RWPE2 (cell line): Measurements from ENCODE around the gene NES.

Source experiments
- ATAC-seq: fragments of 200-7000 bp; cut with Tn5 transposase; 3 replicates; pipeline ENCODE4 v1.9.1; 2021; ENCODE audit warnings: low read depth
- DNase-seq: peaks from one replicate; pipeline ENCODE4 v3.0.0-alpha.2; 2020; ENCODE audit warnings: low spot score
- H3K27ac ChIP-seq: fragments of 450-650 bp; 2 replicates; pipeline ENCODE4 v1.5.1; 2017; ENCODE audit warnings: mild to moderate bottlenecking; ENCODE audit not compliant: poor library complexity, severe bottlenecking
- H3K27me3 ChIP-seq: fragments of 250-450 bp; sonication (Bioruptor Pico); 2 replicates; pipeline ENCODE4 v1.5.1; 2021; ENCODE audit warnings: mild to moderate bottlenecking, moderate library complexity; ENCODE audit not compliant: insufficient read depth, poor library complexity, severe bottlenecking
- H3K36me3 ChIP-seq: fragments of 250-450 bp; sonication (Bioruptor Pico); 2 replicates; pipeline ENCODE4 v1.5.1; 2020; ENCODE audit warnings: low read depth, mild to moderate bottlenecking, moderate library complexity
- H3K4me1 ChIP-seq: fragments of 250-450 bp; sonication (Bioruptor Pico); 2 replicates; pipeline ENCODE4 v1.5.1; 2021; ENCODE audit warnings: mild to moderate bottlenecking, moderate library complexity; ENCODE audit not compliant: insufficient read depth, poor library complexity, severe bottlenecking
- H3K4me3 ChIP-seq: fragments of 250-450 bp; sonication (Bioruptor Pico); 2 replicates; pipeline ENCODE4 v1.5.1; 2021; ENCODE audit warnings: mild to moderate bottlenecking, moderate library complexity; ENCODE audit not compliant: severe bottlenecking
- H3K9me3 ChIP-seq: fragments of 250-450 bp; sonication (Bioruptor Pico); 2 replicates; pipeline ENCODE4 v1.5.1; 2021; ENCODE audit warnings: mild to moderate bottlenecking, moderate library complexity; ENCODE audit not compliant: severe bottlenecking
- TF ChIP-seq, protein P1 (sequence below): fragments of 450-650 bp; IDR thresholded peaks from one replicate; pipeline ENCODE4 v1.5.1; 2017; ENCODE audit warnings: mild to moderate bottlenecking, moderate library complexity; ENCODE audit not compliant: poor library complexity, severe bottlenecking

Gene NES, protein sequence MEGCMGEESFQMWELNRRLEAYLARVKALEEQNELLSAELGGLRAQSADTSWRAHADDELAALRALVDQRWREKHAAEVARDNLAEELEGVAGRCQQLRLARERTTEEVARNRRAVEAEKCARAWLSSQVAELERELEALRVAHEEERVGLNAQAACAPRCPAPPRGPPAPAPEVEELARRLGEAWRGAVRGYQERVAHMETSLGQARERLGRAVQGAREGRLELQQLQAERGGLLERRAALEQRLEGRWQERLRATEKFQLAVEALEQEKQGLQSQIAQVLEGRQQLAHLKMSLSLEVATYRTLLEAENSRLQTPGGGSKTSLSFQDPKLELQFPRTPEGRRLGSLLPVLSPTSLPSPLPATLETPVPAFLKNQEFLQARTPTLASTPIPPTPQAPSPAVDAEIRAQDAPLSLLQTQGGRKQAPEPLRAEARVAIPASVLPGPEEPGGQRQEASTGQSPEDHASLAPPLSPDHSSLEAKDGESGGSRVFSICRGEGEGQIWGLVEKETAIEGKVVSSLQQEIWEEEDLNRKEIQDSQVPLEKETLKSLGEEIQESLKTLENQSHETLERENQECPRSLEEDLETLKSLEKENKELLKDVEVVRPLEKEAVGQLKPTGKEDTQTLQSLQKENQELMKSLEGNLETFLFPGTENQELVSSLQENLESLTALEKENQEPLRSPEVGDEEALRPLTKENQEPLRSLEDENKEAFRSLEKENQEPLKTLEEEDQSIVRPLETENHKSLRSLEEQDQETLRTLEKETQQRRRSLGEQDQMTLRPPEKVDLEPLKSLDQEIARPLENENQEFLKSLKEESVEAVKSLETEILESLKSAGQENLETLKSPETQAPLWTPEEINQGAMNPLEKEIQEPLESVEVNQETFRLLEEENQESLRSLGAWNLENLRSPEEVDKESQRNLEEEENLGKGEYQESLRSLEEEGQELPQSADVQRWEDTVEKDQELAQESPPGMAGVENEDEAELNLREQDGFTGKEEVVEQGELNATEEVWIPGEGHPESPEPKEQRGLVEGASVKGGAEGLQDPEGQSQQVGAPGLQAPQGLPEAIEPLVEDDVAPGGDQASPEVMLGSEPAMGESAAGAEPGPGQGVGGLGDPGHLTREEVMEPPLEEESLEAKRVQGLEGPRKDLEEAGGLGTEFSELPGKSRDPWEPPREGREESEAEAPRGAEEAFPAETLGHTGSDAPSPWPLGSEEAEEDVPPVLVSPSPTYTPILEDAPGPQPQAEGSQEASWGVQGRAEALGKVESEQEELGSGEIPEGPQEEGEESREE (N-terminal part only)

DNA sequence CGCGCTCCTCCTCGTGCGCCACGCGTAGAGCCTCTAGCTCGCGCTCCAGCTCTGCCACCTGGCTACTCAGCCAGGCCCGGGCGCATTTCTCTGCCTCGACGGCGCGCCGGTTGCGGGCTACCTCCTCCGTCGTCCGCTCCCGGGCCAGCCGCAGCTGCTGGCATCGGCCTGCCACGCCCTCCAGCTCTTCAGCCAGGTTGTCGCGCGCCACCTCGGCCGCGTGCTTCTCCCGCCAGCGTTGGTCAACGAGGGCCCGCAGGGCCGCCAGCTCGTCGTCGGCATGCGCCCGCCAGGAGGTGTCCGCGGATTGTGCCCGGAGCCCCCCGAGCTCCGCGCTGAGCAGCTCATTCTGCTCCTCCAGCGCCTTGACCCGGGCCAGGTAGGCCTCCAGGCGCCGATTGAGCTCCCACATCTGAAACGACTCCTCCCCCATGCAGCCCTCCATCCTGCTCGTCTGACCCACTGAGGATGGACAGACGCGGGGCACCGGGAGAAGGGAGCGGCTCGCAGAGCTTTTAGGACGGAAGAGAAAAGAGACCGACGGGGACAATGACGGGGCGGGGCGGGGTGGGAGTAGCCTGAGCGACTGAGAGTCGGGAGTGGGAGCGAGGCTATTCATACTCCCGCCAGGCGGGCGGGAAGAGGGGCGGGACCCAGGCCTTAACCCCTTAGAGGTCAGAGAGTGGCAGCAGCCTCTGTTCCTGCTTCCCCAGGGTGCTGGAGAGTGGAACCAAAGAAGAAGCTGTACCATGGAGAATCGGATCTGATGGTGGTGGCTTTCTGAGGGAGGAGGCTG lies at the start of gene NES:
Gene NES, minus strand, starts transcription at position 588 of the 796 bp plus-strand sequence. Its CDS starts 143 bp downstream, at position 445.
- Histone ChIP-seq H3K4me3 (no peak within 1 kb of the TSS), H3K27ac (no peak within 1 kb of the TSS)
- no peak for DNase-seq

DNA sequence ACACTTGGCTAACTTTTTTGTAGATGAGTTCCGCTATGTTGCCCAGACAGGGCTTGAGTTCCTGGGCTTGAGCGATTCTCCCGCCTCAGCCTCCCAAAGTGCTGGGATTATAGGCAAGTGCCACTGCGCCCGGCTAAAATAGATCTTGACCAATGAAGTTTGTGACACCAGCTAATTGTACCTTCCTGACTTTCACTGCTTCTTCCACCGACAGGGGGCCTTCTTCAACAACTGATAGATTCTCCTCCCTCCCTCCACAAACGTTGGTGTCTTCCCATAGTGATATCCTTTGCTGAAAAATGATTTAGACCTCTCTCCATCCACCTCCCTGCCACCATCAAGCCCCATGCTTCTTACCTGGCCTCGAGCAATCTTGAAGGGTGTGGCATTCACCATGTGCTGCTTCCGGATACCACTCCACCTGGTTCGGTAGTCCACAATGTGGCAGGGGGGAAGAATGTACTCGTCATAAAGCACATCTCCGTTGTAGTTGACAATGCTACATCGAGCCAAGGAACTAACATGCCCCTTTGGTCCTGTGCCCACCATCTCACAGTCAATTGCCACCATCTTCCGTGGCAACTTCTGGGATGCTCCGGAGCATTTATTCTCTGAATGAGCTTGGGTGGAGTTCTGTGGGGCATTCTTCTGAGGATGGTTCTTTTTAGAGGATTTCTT lies 49.5 kb upstream of the NES start:
- ATAC-seq (no peak), DNase-seq (no peak)
- Histone ChIP-seq H3K27ac (peak overlapping the region; percentile 73), H3K4me3 (peak overlapping the region; percentile 75), H3K4me1 (peaks cover 8% of the 10 kb centered on the region), H3K27me3 (no peaks in the 10 kb centered on the region), H3K9me3 (no peaks in the 10 kb centered on the region), H3K36me3 (peaks cover 50% of the 10 kb centered on the region)
- TF ChIP-seq, protein P1, sequence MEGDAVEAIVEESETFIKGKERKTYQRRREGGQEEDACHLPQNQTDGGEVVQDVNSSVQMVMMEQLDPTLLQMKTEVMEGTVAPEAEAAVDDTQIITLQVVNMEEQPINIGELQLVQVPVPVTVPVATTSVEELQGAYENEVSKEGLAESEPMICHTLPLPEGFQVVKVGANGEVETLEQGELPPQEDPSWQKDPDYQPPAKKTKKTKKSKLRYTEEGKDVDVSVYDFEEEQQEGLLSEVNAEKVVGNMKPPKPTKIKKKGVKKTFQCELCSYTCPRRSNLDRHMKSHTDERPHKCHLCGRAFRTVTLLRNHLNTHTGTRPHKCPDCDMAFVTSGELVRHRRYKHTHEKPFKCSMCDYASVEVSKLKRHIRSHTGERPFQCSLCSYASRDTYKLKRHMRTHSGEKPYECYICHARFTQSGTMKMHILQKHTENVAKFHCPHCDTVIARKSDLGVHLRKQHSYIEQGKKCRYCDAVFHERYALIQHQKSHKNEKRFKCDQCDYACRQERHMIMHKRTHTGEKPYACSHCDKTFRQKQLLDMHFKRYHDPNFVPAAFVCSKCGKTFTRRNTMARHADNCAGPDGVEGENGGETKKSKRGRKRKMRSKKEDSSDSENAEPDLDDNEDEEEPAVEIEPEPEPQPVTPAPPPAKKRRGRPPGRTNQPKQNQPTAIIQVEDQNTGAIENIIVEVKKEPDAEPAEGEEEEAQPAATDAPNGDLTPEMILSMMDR, result peak; percentile 5

More for the DNA sequence above, at the start of gene NES:
- ATAC-seq, result peak; percentile 30; the same call in 2 of the 3 replicates
- Histone ChIP-seq H3K4me1 (peaks cover 6% of the 10 kb centered on the region), H3K36me3 (no peaks in the 10 kb centered on the region), H3K27me3 (peaks cover 30% of the 10 kb centered on the region), H3K9me3 (no peaks in the 10 kb centered on the region)
- TF ChIP-seq, protein P1, result no peak

DNA sequence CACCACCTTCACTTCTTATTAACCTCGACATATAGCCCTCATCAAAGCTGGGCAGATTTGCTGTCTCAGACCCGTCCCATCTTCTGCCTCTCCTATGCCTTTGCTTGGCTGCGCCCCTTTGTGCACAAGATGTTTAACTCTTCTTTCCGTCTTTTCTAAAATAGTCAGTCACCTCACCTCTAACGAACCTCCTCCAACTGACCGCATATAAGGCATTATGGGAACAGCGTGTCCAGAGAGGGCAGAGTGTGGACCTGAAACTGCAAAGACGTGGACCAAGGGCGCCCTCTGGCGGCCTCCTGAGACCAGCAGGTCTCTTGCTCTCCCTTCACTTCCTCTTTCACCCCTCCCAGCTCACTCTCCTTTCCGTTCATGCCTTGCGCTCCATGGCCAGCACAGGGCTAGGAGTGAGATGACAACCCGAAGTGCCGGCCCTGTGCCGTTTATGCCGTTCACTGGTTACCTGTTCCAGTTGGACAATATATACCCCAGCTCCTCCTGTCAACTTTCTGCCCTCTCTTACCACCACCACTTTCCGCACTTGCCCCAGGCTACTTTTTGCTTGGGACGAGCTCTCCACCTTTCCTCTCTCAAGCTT lies 48.6 kb upstream of the NES start:
- peaks cover 8% of the 10 kb centered on the region for H3K4me1 ChIP-seq
- DNase-seq (no peak), ATAC-seq (peak; percentile 69)
- peaks cover 53% of the 10 kb centered on the region for H3K36me3 ChIP-seq
- no peaks in the 10 kb centered on the region for H3K27me3 ChIP-seq
- TF ChIP-seq, protein P1, result peak; percentile 87
- H3K27ac ChIP-seq, result peak overlapping the region; percentile 73
- no peaks in the 10 kb centered on the region for H3K9me3 ChIP-seq
- peak overlapping the region; percentile 75 for H3K4me3 ChIP-seq

DNA sequence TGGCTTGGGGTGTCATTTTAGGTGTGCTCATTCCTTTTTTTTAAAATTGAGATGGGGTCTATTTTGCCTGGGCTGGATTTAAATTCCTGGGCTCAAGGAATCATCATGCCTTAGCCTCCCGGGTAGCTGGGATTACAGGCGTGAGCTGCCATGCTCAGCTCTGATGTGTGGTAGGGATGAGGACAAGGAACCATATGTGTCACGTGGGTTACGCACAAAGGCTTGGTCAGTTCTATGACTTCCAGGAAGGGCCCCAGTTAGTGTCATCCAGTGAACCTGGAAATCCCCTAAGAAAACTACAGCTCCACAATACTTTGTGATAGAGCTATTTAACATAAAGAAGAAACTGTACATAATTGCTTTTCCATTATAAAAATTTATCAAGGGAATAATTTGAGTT lies 44.3 kb upstream of the NES start:
- no peak overlapping the region for H3K4me3 ChIP-seq
- H3K4me1 ChIP-seq, result peaks cover 8% of the 10 kb centered on the region
- H3K27ac ChIP-seq, result no peak overlapping the region
- no peaks in the 10 kb centered on the region for H3K27me3 ChIP-seq
- DNase-seq (no peak), ATAC-seq (no peak)
- H3K9me3 ChIP-seq, result no peaks in the 10 kb centered on the region
- TF ChIP-seq, protein P1, result no peak
- peaks cover 47% of the 10 kb centered on the region for H3K36me3 ChIP-seq
